Gastroesophageal sphincter (tissue), 4 donors: ENCODE results near the gene ADAM12. TPM values are rescaled to one million over a fixed set of nuclear protein-coding genes. Genes with fewer than 3 reads are reported as not detected.

Experiments
- ATAC-seq: fragments of 150-250 bp; one replicate; pipeline ENCODE4 v1.9.1; 2016; ENCODE audit warnings: mild to moderate bottlenecking, moderate library complexity
- H3K27ac ChIP-seq, 4 donors: fragments of 200-600 bp; sonication (generic) in 3 of 4; 1 replicate in 3 of 4; 2 replicates in 1 of 4; pipeline ENCODE4 v1.5.1; 2016 to 2019
- H3K27me3 ChIP-seq: fragments of 200-600 bp; sonication (generic); one replicate; pipeline ENCODE4 v1.5.1; 2019
- H3K36me3 ChIP-seq, 2 donors: fragments of 200-600 bp; sonication (generic); one replicate each; pipeline ENCODE4 v1.5.1; 2019; ENCODE audit warnings: control low read depth in 1 of 2
- H3K4me1 ChIP-seq, 3 donors: fragments of 200-600 bp; sonication (generic); 1 replicate in 2 of 3; 2 replicates in 1 of 3; pipeline ENCODE4 v1.5.1; 2016 to 2019; ENCODE audit warnings: control low read depth in 2 of 3
- H3K4me3 ChIP-seq, 2 donors: fragments of 200-600 bp; sonication (generic); one replicate each; pipeline ENCODE4 v1.5.1; 2019; ENCODE audit warnings: mild to moderate bottlenecking in 1 of 2, moderate library complexity in 1 of 2
- H3K9me3 ChIP-seq, 3 donors: fragments of 200-600 bp; sonication (generic); one replicate each; pipeline ENCODE4 v1.5.1; 2017 to 2019; ENCODE audit warnings: control low read depth in 2 of 3
- CTCF ChIP-seq, 4 experiments: fragments of 200-600 bp in 2 of 4; fragments of 450-650 bp in 2 of 4; sonication (generic) in 1 of 4; IDR thresholded peaks; one replicate each; pipeline ENCODE4 v1.5.1; 2017 to 2019; ENCODE audit warnings: antibody characterized with exemption in 4 of 4, mild to moderate bottlenecking in 2 of 4, moderate library complexity in 2 of 4
- EP300 ChIP-seq: sonication (generic); formaldehyde crosslinking; IDR thresholded peaks from one replicate; pipeline ENCODE4 v1.6.1; 2017; ENCODE audit warnings: antibody characterized with exemption, mild to moderate bottlenecking
- POLR2A ChIP-seq, 2 donors: fragments of 450-650 bp; IDR thresholded peaks; one replicate each; pipeline ENCODE4 v1.6.1; 2017; ENCODE audit warnings: antibody characterized with exemption in 2 of 2, mild to moderate bottlenecking in 2 of 2, moderate library complexity in 1 of 2
- POLR2AphosphoS5 ChIP-seq: sonication (generic); formaldehyde crosslinking; IDR thresholded peaks from one replicate; pipeline ENCODE4 v1.6.1; 2017; ENCODE audit warnings: antibody characterized with exemption
- WGBS, 2 donors: methylation state at CpG; one replicate each; pipeline ENCODE4 v1.1.5; 2018; ENCODE audit warnings: low coverage in 1 of 2; 5-methylcytosine and 5-hydroxymethylcytosine counted together
- total RNA-seq, 4 donors: library from RNA; depleted of rRNA; stranded (reverse); fragments of >200 nt; gene quantifications; one replicate each; pipeline ENCODE4 v1.1.0, GENCODE V29; 2016

Gene ADAM12
- total RNA-seq, 4 donors from 2014 or later = 0.27 to 1.2 (median 0.89) TPM

- H3K27ac ChIP-seq = no peak overlapping the region
- TF ChIP-seq CTCF (IDR thresholded peaks at IDR 0.05) (no peak), POLR2A (IDR thresholded peaks at IDR 0.05) (no peak), EP300 (no peak)
- no peaks in the 10 kb centered on the region for H3K4me1 ChIP-seq
- no peaks in the 10 kb centered on the region for H3K27me3 ChIP-seq
- H3K36me3 ChIP-seq = no peaks in the 10 kb centered on the region
- no peak overlapping the region for H3K4me3 ChIP-seq
- 73 to 100% methylated on average over 2 to 5 of the region's 5 CpGs for WGBS, 2 donors
- no peaks in the 10 kb centered on the region for H3K9me3 ChIP-seq
- no peak for ATAC-seq
Measured at GRCh38 chr10:125985557-125986240, 402.6 kb downstream of the ADAM12 start.

GRCh38 chr10:125984865-125985495 lies 403.3 kb downstream of the ADAM12 start:
- Histone ChIP-seq H3K27me3 (no peaks in the 10 kb centered on the region), H3K4me1 (no peaks in the 10 kb centered on the region), H3K27ac (no peak overlapping the region), H3K9me3 (no peaks in the 10 kb centered on the region), H3K4me3 (no peak overlapping the region), H3K36me3 (no peaks in the 10 kb centered on the region)
- WGBS, 2 donors = 93% methylated on average over 6 of the region's 6 CpGs
- TF ChIP-seq POLR2AphosphoS5 (no peak), EP300 (no peak), POLR2A (IDR thresholded peaks at IDR 0.05) (no peak), CTCF (IDR thresholded peaks at IDR 0.05) (no peak)
- ATAC-seq = no peak

GRCh38 chr10:125984346-125984745 lies 403.9 kb downstream of the ADAM12 start:
- TF ChIP-seq POLR2A (IDR thresholded peaks at IDR 0.05) (no peak), POLR2AphosphoS5 (no peak), EP300 (no peak), CTCF (IDR thresholded peaks at IDR 0.05) (no peak)
- H3K9me3 ChIP-seq = no peaks in the 10 kb centered on the region
- H3K27ac ChIP-seq = no peak overlapping the region
- 65 to 70% methylated on average over 2 to 3 of the region's 4 CpGs for WGBS, 2 donors
- no peaks in the 10 kb centered on the region for H3K36me3 ChIP-seq
- H3K4me3 ChIP-seq = no peak overlapping the region
- no peaks in the 10 kb centered on the region for H3K27me3 ChIP-seq
- no peak for ATAC-seq
- H3K4me1 ChIP-seq = no peaks in the 10 kb centered on the region

- ATAC-seq = no peak
- 90 to 100% methylated on average over 4 to 5 of the region's 5 CpGs for WGBS, 2 donors
Measured at GRCh38 chr10:125983656-125984055, 404.6 kb downstream of the ADAM12 start.

More at GRCh38 chr10:125983656-125984055, 404.6 kb downstream of the ADAM12 start:
- Histone ChIP-seq H3K27me3 (no peaks in the 10 kb centered on the region), H3K9me3 (no peaks in the 10 kb centered on the region), H3K4me3 (no peak overlapping the region), H3K4me1 (no peaks in the 10 kb centered on the region), H3K27ac (no peak overlapping the region), H3K36me3 (no peaks in the 10 kb centered on the region)
- TF ChIP-seq EP300 (no peak), CTCF (IDR thresholded peaks at IDR 0.05) (no peak), POLR2AphosphoS5 (no peak), POLR2A (IDR thresholded peaks at IDR 0.05) (no peak)
